Mesothelial cell of epicardium (in vitro differentiated cells): ENCODE data around the gene CKS1B. TPM values are rescaled to one million over a fixed set of nuclear protein-coding genes. Genes with fewer than 3 reads are reported as not detected.

ENCODE experiments used
- DNase-seq, 2 experiments: peaks; one replicate each; pipeline ENCODE4 v3.0.0; 2021; ENCODE audit warnings: low spot score in 2 of 2; ENCODE audit not compliant: unreplicated experiment in 2 of 2
- H3K27ac Mint-ChIP-seq: 2 replicates; pipeline ENCODE4 v1.8.0; 2021; ENCODE audit warnings: mixed read lengths
- H3K27me3 Mint-ChIP-seq: 2 replicates; pipeline ENCODE4 v1.8.0; 2021; ENCODE audit warnings: low read depth, mixed read lengths
- H3K36me3 Mint-ChIP-seq: 2 replicates; pipeline ENCODE4 v1.8.0; 2021; ENCODE audit warnings: mixed read lengths
- H3K4me1 Mint-ChIP-seq: 2 replicates; pipeline ENCODE4 v1.8.0; 2021; ENCODE audit warnings: mixed read lengths
- H3K4me3 Mint-ChIP-seq: 2 replicates; pipeline ENCODE4 v1.8.0; 2021; ENCODE audit warnings: mild to moderate bottlenecking, moderate library complexity, mixed read lengths
- H3K9me3 Mint-ChIP-seq: 2 replicates; pipeline ENCODE4 v1.8.0; 2021; ENCODE audit warnings: mixed read lengths
- CTCF ChIP-seq: fragments of 200-600 bp; sonication (generic); IDR thresholded peaks from one replicate; pipeline ENCODE4 v1.5.0; 2021; ENCODE audit warnings: antibody characterized with exemption; ENCODE audit not compliant: unreplicated experiment
- total RNA-seq: library from RNA; stranded (reverse); gene quantifications from 3 replicates; pipeline ENCODE4 v1.2.1, GENCODE V29; 2021

CKS1B gene
- total RNA-seq, 1 donor from 2014 or later: 68.2 TPM

GRCh38 chr1:155008015-155008941, 33.8 kb downstream of the CKS1B start:
- Mint-ChIP-seq H3K4me1 (peaks cover 28% of the 10 kb centered on the region), H3K27me3 (no peaks in the 10 kb centered on the region), H3K9me3 (no peaks in the 10 kb centered on the region), H3K36me3 (no peaks in the 10 kb centered on the region), H3K4me3 (no peak overlapping the region), H3K27ac (no peak overlapping the region)
- DNase-seq: no peak
- no peak for TF ChIP-seq CTCF

- no peaks in the 10 kb centered on the region for H3K36me3 Mint-ChIP-seq
- no peak for DNase-seq
- H3K9me3 Mint-ChIP-seq: no peaks in the 10 kb centered on the region
- no peaks in the 10 kb centered on the region for H3K27me3 Mint-ChIP-seq
- no peak overlapping the region for H3K4me3 Mint-ChIP-seq
- peak overlapping the region; percentile 34 for H3K27ac Mint-ChIP-seq
- TF ChIP-seq CTCF: no peak
- peaks cover 21% of the 10 kb centered on the region for H3K4me1 Mint-ChIP-seq
Observed at GRCh38 chr1:155009221-155009711, 34.8 kb downstream of the CKS1B start.

- Mint-ChIP-seq H3K27ac (peak overlapping the region; percentile 39), H3K4me1 (peaks cover 16% of the 10 kb centered on the region), H3K9me3 (no peaks in the 10 kb centered on the region), H3K4me3 (no peak overlapping the region), H3K27me3 (no peaks in the 10 kb centered on the region), H3K36me3 (no peaks in the 10 kb centered on the region)
- no peak for TF ChIP-seq CTCF
- DNase-seq: no peak
Observed at GRCh38 chr1:155009742-155010141, 35.3 kb downstream of the CKS1B start.

GRCh38 chr1:155010211-155010918, 35.9 kb downstream of the CKS1B start:
- no peaks in the 10 kb centered on the region for H3K27me3 Mint-ChIP-seq
- H3K36me3 Mint-ChIP-seq: no peaks in the 10 kb centered on the region
- no peak overlapping the region for H3K4me3 Mint-ChIP-seq
- DNase-seq: no peak
- TF ChIP-seq CTCF: no peak
- H3K9me3 Mint-ChIP-seq: no peaks in the 10 kb centered on the region
- H3K4me1 Mint-ChIP-seq: peaks cover 16% of the 10 kb centered on the region
- no peak overlapping the region for H3K27ac Mint-ChIP-seq

- Mint-ChIP-seq H3K4me3 (no peak overlapping the region), H3K4me1 (peaks cover 16% of the 10 kb centered on the region), H3K9me3 (no peaks in the 10 kb centered on the region), H3K27me3 (no peaks in the 10 kb centered on the region), H3K27ac (no peak overlapping the region), H3K36me3 (no peaks in the 10 kb centered on the region)
- TF ChIP-seq CTCF: no peak
- DNase-seq: no peak
Observed at GRCh38 chr1:155011004-155011416, 36.5 kb downstream of the CKS1B start.
